Retinal pigment epithelial cell (primary cell): Measurements from ENCODE around the gene IL5RA.

Experiments
- DNase-seq: peaks from one replicate; pipeline ENCODE4 v3.0.0-alpha.2; 2010; ENCODE audit warnings: low read depth
- H3K4me3 ChIP-seq: 2 replicates; pipeline ENCODE4 v1.5.1; 2011; ENCODE audit warnings: mild to moderate bottlenecking, low read length, control low read depth, moderate library complexity
- TF ChIP-seq, protein P1 (sequence below): conservative IDR thresholded peaks from 2 replicates; pipeline ENCODE4 v1.5.1; 2011; ENCODE audit warnings: low read depth, low read length, control low read depth, inconsistent platforms

IL5RA gene

GRCh38 chr3:3109407-3110298 lies 521 bp downstream of the IL5RA start:
- TF ChIP-seq, protein P1, sequence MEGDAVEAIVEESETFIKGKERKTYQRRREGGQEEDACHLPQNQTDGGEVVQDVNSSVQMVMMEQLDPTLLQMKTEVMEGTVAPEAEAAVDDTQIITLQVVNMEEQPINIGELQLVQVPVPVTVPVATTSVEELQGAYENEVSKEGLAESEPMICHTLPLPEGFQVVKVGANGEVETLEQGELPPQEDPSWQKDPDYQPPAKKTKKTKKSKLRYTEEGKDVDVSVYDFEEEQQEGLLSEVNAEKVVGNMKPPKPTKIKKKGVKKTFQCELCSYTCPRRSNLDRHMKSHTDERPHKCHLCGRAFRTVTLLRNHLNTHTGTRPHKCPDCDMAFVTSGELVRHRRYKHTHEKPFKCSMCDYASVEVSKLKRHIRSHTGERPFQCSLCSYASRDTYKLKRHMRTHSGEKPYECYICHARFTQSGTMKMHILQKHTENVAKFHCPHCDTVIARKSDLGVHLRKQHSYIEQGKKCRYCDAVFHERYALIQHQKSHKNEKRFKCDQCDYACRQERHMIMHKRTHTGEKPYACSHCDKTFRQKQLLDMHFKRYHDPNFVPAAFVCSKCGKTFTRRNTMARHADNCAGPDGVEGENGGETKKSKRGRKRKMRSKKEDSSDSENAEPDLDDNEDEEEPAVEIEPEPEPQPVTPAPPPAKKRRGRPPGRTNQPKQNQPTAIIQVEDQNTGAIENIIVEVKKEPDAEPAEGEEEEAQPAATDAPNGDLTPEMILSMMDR: no peak
- H3K4me3 ChIP-seq: no peak overlapping the region
- no peak for DNase-seq

DNA sequence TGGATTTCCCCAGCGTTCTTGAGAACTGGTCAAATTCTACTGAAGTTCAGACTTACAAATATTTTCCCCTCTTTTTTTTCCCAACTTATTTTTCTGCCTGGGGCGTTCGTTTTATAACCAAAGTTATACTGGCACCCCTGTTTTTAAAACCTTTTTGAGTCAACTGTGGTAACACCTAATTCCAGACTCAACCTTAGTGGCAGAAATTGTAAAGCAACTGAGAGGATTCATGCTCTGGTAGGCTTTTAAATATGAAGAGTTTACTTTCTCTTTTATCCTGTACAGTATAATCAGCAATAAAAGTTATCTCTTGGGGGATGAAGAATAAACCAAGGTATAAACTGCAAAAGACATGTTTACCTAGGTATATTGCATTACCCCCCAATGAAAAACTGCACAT lies 2.3 kb downstream of the IL5RA start:
- H3K4me3 ChIP-seq: no peak overlapping the region
- TF ChIP-seq, protein P1: no peak
- DNase-seq: no peak

- TF ChIP-seq, protein P1: no peak
Observed at GRCh38 chr3:3107181-3107580, 3.0 kb downstream of the IL5RA start.

DNA sequence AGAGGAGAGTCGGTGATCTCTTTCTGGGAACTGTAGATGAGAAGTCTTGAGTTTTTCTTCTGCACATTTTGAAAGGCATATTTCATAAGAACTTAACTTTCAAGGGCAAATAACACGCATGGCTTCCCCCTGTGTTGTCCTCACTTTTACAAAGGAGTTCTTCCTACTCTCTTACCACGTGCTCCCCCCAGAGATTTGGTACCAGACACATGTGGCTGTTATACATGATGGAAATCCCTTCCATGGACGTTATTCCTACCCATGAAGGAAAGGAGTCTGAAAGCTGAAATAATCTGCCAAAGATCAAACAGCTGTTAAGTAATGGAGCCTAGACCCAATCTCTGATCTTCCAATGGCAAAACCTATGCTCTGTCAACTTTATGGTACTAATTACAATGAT lies 4.4 kb downstream of the IL5RA start:
- no peak overlapping the region for H3K4me3 ChIP-seq
- no peak for DNase-seq
- TF ChIP-seq, protein P1: no peak

More at GRCh38 chr3:3107181-3107580, 3.0 kb downstream of the IL5RA start:
- H3K4me3 ChIP-seq: no peak overlapping the region
- DNase-seq: no peak

- TF ChIP-seq, protein P1: no peak
- H3K4me3 ChIP-seq: no peak overlapping the region
- no peak for DNase-seq
Observed at GRCh38 chr3:3105246-3105645, 4.9 kb downstream of the IL5RA start.

DNA sequence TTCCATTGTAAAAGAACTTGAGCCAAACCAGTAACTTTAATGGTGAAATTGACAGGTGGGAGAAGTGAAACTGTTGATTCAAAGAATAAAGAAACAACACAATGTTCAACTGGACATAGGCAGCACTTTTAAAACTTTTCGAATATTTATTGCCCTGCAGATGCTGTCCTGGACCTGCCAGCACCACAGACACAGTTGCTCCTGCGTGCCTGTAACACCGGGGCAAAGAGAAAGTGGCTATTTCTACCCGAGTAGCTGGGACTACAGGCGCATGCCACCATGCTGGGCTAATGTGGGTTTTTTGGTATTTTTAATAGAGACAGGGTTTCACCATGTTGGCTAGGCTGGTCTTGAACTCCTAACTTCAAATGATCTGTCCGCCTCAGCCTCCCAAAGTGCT lies 7.4 kb downstream of the IL5RA start:
- H3K4me3 ChIP-seq: no peak overlapping the region
- TF ChIP-seq, protein P1: no peak
- no peak for DNase-seq
